Cardiac muscle cell (in vitro differentiated cells and primary cell): ENCODE results near the gene LCA5L. TPM values are rescaled to one million over a fixed set of nuclear protein-coding genes. Genes with fewer than 3 reads are reported as not detected.

Experiments used
- DNase-seq, 2 donors: peaks; one replicate each; pipeline versions ENCODE4 v3.0.0 to v3.0.0-alpha.2; 2010 to 2017; ENCODE audit warnings: low read depth in 1 of 2, low spot score in 1 of 2
- H3K27ac ChIP-seq: fragments of 200-600 bp; sonication (generic); 2 replicates; pipeline ENCODE4 v1.5.1; 2016
- H3K27me3 ChIP-seq: fragments of 200-600 bp; sonication (generic); 2 replicates; pipeline ENCODE4 v1.6.0; 2016; ENCODE audit warnings: control low read depth
- H3K36me3 ChIP-seq: fragments of 200-600 bp; sonication (generic); 2 replicates; pipeline ENCODE4 v1.5.1; 2016; ENCODE audit warnings: control low read depth
- H3K4me1 ChIP-seq: fragments of 200-600 bp; sonication (generic); 2 replicates; pipeline ENCODE4 v1.8.1; 2017; ENCODE audit warnings: low read depth, mild to moderate bottlenecking, mixed run types
- H3K4me3 ChIP-seq: fragments of 200-600 bp; sonication (generic); 2 replicates; pipeline ENCODE4 v1.5.1; 2016; ENCODE audit warnings: mild to moderate bottlenecking
- H3K9me3 ChIP-seq: fragments of 200-600 bp; sonication (generic); 2 replicates; pipeline ENCODE4 v1.5.1; 2017; ENCODE audit warnings: low read depth, mild to moderate bottlenecking, control low read depth
- polyA plus RNA-seq: library from polyadenylated mRNA; unstranded; fragments of >200 nt; fragmentation: Nextera tagmentation; extraction: Ambion mirVana; gene quantifications from 2 replicates; pipeline ENCODE4 v1.2.1, GENCODE V29; 2016
- total RNA-seq: library from RNA; depleted of rRNA; stranded (reverse); fragments of >200 nt; gene quantifications from 2 replicates; pipeline ENCODE4 v1.2.3, GENCODE V29; 2016
- TF ChIP-seq, protein P1 (sequence below): IDR thresholded peaks from 2 replicates; pipeline ENCODE4 v1.5.1; 2012; ENCODE audit warnings: low read depth, mild to moderate bottlenecking, low read length

LCA5L gene
- total and polyA plus RNA-seq, 2 experiments from 2014 or later: 2.9 to 5.0 TPM

DNA sequence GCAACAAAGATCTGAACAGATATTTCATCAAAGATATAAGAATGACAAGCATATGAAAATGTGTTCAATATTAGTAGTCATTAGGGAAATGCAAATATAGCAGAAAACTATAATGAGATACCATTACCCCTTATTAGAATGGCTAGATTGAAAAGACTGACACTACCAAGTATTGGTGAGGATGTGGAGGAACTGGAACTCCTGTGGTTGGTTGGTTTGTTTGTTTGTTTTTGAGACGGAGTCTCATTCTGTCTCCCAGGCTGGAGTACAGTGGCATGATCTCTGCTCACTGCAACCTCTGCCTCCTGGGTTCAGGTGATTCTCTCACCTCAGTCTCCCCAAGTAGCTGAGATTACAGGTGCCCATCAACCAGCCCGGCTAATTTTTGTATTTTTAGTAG lies 77.8 kb downstream of the LCA5L start:
- H3K4me1 ChIP-seq: no peaks in the 10 kb centered on the region
- no peaks in the 10 kb centered on the region for H3K27me3 ChIP-seq
- no peaks in the 10 kb centered on the region for H3K9me3 ChIP-seq
- H3K27ac ChIP-seq: no peak overlapping the region
- TF ChIP-seq, protein P1, sequence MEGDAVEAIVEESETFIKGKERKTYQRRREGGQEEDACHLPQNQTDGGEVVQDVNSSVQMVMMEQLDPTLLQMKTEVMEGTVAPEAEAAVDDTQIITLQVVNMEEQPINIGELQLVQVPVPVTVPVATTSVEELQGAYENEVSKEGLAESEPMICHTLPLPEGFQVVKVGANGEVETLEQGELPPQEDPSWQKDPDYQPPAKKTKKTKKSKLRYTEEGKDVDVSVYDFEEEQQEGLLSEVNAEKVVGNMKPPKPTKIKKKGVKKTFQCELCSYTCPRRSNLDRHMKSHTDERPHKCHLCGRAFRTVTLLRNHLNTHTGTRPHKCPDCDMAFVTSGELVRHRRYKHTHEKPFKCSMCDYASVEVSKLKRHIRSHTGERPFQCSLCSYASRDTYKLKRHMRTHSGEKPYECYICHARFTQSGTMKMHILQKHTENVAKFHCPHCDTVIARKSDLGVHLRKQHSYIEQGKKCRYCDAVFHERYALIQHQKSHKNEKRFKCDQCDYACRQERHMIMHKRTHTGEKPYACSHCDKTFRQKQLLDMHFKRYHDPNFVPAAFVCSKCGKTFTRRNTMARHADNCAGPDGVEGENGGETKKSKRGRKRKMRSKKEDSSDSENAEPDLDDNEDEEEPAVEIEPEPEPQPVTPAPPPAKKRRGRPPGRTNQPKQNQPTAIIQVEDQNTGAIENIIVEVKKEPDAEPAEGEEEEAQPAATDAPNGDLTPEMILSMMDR: no peak
- no peak overlapping the region for H3K4me3 ChIP-seq
- no peaks in the 10 kb centered on the region for H3K36me3 ChIP-seq
- DNase-seq: no peak

DNA sequence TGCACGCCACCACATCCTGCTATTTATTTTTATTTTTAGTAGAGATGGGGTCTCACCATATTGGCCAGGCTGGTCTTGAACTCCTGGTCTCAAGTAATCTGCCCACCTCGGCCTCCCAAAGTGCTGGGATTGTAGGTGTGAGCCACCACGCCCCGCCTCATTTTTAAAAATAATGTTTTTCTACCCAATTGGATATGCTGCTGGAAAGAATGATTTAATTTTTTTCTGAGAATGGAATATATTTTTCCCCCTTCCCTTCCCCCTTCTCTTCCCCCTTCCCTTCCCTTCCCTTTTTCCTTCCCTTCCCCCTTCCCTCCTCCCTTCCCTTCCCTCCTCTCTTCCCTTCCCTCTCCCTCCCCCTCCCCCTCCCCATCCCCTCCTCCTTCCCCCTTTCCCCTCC lies 79.0 kb downstream of the LCA5L start:
- H3K27ac ChIP-seq: no peak overlapping the region
- no peak for DNase-seq

DNA sequence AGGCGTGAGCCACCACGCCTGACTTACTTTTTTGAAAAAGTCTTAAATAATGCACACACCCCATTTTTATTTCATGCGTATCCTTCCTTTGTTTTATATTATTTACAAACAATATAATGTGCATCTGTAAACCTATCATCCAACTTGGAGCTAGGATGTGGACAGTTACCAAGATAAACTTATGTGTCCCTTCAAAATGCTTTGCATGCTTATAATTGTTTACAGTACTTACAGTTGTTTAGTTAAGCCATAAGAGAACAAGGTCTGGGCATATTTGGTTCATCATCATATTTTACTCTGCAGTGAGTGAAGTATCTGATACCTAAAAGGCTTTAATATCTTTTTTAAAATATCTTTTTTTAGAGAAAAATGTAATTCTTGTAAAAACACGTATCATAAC lies 80.6 kb downstream of the LCA5L start:
- Histone ChIP-seq H3K27me3 (no peaks in the 10 kb centered on the region), H3K4me3 (no peak overlapping the region), H3K36me3 (no peaks in the 10 kb centered on the region), H3K4me1 (no peaks in the 10 kb centered on the region), H3K27ac (no peak overlapping the region), H3K9me3 (no peaks in the 10 kb centered on the region)
- no peak for DNase-seq
- TF ChIP-seq, protein P1: no peak

More for the DNA sequence above, 79.0 kb downstream of the LCA5L start:
- Histone ChIP-seq H3K36me3 (no peaks in the 10 kb centered on the region), H3K4me1 (no peaks in the 10 kb centered on the region), H3K9me3 (no peaks in the 10 kb centered on the region), H3K27me3 (no peaks in the 10 kb centered on the region), H3K4me3 (no peak overlapping the region)
- TF ChIP-seq, protein P1: no peak

DNA sequence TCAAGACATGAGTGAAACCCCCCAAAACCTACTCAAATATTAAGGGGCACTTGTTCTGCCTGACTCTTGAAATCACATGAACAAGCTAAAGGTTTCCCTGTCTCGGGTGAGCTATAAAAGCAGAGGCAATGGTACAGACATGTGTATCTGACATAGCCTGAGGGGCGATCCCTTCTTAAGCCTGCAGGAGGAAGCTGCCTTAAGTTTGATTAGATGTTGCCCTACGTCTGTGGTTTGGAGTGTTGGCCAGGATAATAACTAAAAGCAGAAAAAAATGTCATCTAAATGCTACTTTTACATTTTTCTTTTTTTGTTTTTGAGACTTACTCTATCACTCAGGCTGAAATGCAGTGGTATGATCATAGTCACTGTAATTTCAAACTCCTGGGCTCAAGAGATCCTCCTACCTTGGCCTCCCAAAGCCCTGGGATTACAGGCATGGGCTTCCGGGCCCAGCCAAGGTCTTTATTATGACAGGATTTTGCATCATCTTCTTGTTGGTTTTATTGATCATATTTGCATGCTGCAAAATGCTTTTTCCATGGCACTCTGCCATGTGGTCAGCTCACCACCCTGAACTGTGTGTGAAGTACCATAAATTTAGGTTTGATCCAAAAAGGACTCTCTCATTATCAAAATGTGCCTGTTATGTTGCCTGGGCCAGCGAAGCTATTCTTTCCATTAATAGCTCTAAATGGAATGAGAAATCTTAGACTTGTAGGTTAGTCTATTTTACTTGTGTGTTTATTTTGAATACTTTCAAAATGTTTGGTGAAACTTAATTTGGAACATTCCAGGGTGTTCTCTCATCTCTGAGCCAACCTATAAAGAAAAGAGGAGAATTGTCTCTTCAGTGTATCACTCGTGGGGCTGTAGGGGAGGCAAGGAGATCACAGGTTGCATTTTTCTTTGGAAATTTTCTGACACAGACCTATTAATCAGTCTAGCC lies 81.7 kb downstream of the LCA5L start:
- DNase-seq: no peak
- Histone ChIP-seq H3K9me3 (no peaks in the 10 kb centered on the region), H3K27ac (no peak overlapping the region), H3K4me3 (no peak overlapping the region), H3K36me3 (no peaks in the 10 kb centered on the region), H3K4me1 (no peaks in the 10 kb centered on the region), H3K27me3 (no peaks in the 10 kb centered on the region)
- TF ChIP-seq, protein P1: no peak

DNA sequence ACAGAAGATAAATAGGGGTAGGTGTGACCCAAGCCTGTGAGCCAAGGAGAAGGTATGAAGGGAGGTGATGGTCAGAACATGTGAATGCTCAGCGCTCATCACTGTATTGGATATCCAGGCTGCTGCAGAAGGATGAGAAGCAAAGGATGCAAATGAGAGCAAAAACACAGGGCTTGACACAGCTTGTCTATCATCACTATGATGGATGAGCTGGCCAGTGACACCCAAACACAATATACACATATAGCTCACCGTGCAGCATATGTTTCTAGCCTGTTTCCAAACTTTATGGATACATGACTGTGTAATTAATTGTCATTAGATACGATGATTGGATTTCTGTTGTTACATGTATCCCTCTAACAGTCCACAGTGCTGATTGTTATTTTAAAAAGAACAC lies 82.8 kb downstream of the LCA5L start:
- TF ChIP-seq, protein P1: no peak
- Histone ChIP-seq H3K4me1 (no peaks in the 10 kb centered on the region), H3K4me3 (no peak overlapping the region), H3K27ac (no peak overlapping the region), H3K36me3 (no peaks in the 10 kb centered on the region), H3K9me3 (no peaks in the 10 kb centered on the region), H3K27me3 (no peaks in the 10 kb centered on the region)
- DNase-seq: no peak
